K562 (cell line): ENCODE results near the gene AFG1L. TPM values are rescaled to one million over a fixed set of nuclear protein-coding genes. Genes with fewer than 3 reads are reported as not detected.

Experiments
- BCL6 ChIP-seq: fragments of 250-450 bp; sonication (Bioruptor Pico); IDR thresholded peaks from 2 replicates; pipeline ENCODE4 v1.4.0; 2020
- CBFB ChIP-seq: sonication (generic); formaldehyde crosslinking; IDR thresholded peaks from 2 replicates; pipeline ENCODE4 v1.4.0; 2020; ENCODE audit warnings: mild to moderate bottlenecking, missing genetic modification reagents
- CHD2 ChIP-seq: IDR thresholded peaks from 2 replicates; pipeline ENCODE4 v1.6.1; 2011; ENCODE audit warnings: low read depth, low read length
- CREM ChIP-seq: IDR thresholded peaks from 2 replicates; pipeline ENCODE4 v1.6.1; 2014; ENCODE audit warnings: antibody characterized with exemption, low read depth
- DPF2 ChIP-seq: fragments of 450-650 bp; IDR thresholded peaks from 2 replicates; pipeline ENCODE4 v1.6.1; 2016
- HIVEP1 ChIP-seq: fragments of 250-450 bp; sonication (Bioruptor Pico); IDR thresholded peaks from 2 replicates; pipeline ENCODE4 v1.4.0; 2020; ENCODE audit warnings: mild to moderate bottlenecking
- JUN ChIP-seq, 2 experiments: sonication (generic) in 1 of 2; formaldehyde crosslinking in 1 of 2; IDR thresholded peaks; 2 replicates each; pipeline versions ENCODE4 v1.6.1 to v1.8.0; 2012 to 2022; ENCODE audit warnings: borderline replicate concordance in 2 of 2, mild to moderate bottlenecking in 2 of 2, improper control_type of control experiment in 1 of 2, low read depth in 1 of 2, low read length in 1 of 2, missing genetic modification reagents in 1 of 2
- KLF13 ChIP-seq: fragments of 450-650 bp; IDR thresholded peaks from 2 replicates; pipeline ENCODE4 v1.6.1; 2016; ENCODE audit warnings: missing genetic modification characterization, low read depth, mild to moderate bottlenecking, missing compliant biosample characterization, moderate library complexity, borderline replicate concordance
- LARP7 ChIP-seq: fragments of 450-650 bp; IDR thresholded peaks from 2 replicates; pipeline ENCODE4 v1.6.1; 2016
- NFYB ChIP-seq: IDR thresholded peaks from 2 replicates; pipeline ENCODE4 v1.6.1; 2011; ENCODE audit warnings: mild to moderate bottlenecking, moderate library complexity; ENCODE audit not compliant: insufficient read length; ENCODE audit errors: extremely low read depth
- NUFIP1 ChIP-seq: fragments of 450-650 bp; IDR thresholded peaks from 2 replicates; pipeline ENCODE4 v1.6.1; 2018; ENCODE audit not compliant: partially characterized antibody
- PBX2 ChIP-seq, 2 experiments: IDR thresholded peaks in 1 of 2; conservative IDR thresholded peaks in 1 of 2; 2 replicates each; pipeline ENCODE4 v1.6.1; 2016; ENCODE audit warnings: low read depth in 2 of 2, mild to moderate bottlenecking in 1 of 2, missing compliant biosample characterization in 1 of 2, missing genetic modification characterization in 1 of 2, moderate library complexity in 1 of 2
- PTRF ChIP-seq: fragments of 450-650 bp; IDR thresholded peaks from 2 replicates; pipeline ENCODE4 v1.6.1; 2016; ENCODE audit warnings: mild to moderate bottlenecking, missing genetic modification characterization, missing compliant biosample characterization
- RB1 ChIP-seq: fragments of 450-650 bp; IDR thresholded peaks from 2 replicates; pipeline ENCODE4 v1.6.1; 2017; ENCODE audit warnings: low read depth, mild to moderate bottlenecking
- RFX5 ChIP-seq: IDR thresholded peaks from 2 replicates; pipeline ENCODE4 v1.6.1; 2011; ENCODE audit warnings: low read depth, mild to moderate bottlenecking, improper control_type of control experiment, low read length
- SAFB ChIP-seq: fragments of 200-400 bp; formaldehyde crosslinking; IDR thresholded peaks from 2 replicates; pipeline ENCODE4 v1.6.1; 2017; ENCODE audit warnings: low read depth, low read length, borderline replicate concordance
- SFPQ ChIP-seq: fragments of 200-400 bp; formaldehyde crosslinking; IDR thresholded peaks from 2 replicates; pipeline ENCODE4 v1.6.1; 2017; ENCODE audit warnings: mild to moderate bottlenecking, low read depth, low read length, moderate library complexity
- SMARCA5 ChIP-seq: fragments of 450-650 bp; IDR thresholded peaks from 2 replicates; pipeline ENCODE4 v1.6.1; 2016
- SNIP1 ChIP-seq: fragments of 450-650 bp; IDR thresholded peaks from 2 replicates; pipeline ENCODE4 v1.7.1; 2017; ENCODE audit warnings: low read depth, mild to moderate bottlenecking
- SP1 ChIP-seq: sonication (generic); formaldehyde crosslinking; IDR thresholded peaks from 2 replicates; pipeline ENCODE4 v1.8.1; 2022; ENCODE audit warnings: mild to moderate bottlenecking, missing genetic modification reagents
- STAG1 ChIP-seq: sonication (generic); formaldehyde crosslinking; IDR thresholded peaks from 2 replicates; pipeline ENCODE4 v1.5.0; 2020; ENCODE audit warnings: missing genetic modification reagents, borderline replicate concordance
- TAL1 ChIP-seq: fragments of 450-650 bp; IDR thresholded peaks from 2 replicates; pipeline ENCODE4 v1.6.1; 2016; ENCODE audit warnings: mild to moderate bottlenecking
- TRIM28 ChIP-seq: fragments of 450-650 bp; IDR thresholded peaks from 2 replicates; pipeline ENCODE4 v1.6.1; 2017
- ZFP1 ChIP-seq: fragments of 450-650 bp; formaldehyde crosslinking; IDR thresholded peaks from 2 replicates; pipeline ENCODE4 v1.4.0; 2020; ENCODE audit warnings: mild to moderate bottlenecking, mixed read lengths
- ZKSCAN8 ChIP-seq: fragments of 200-800 bp; sonication (Bioruptor generic); IDR thresholded peaks from 2 replicates; pipeline ENCODE4 v1.6.1; 2016; ENCODE audit warnings: missing genetic modification characterization, missing compliant biosample characterization
- polyA plus RNA-seq, 8 experiments: library from polyadenylated mRNA; depleted of rRNA in 4 of 8; stranded (reverse) in 5 of 8; unstranded in 3 of 8; fragments of >200 nt; fragmentation: Nextera tagmentation in 2 of 8; fragmentation: Illumina TruSeq in 1 of 8; extraction: Ambion mirVana in 2 of 8; extraction: Trizol in 1 of 8; gene quantifications; 2 replicates each; pipeline versions ENCODE4 v1.2.1 to v1.2.3, GENCODE V29; 2011 to 2014; ENCODE audit warnings: inconsistent platforms in 1 of 8, missing spikeins in 1 of 8
- total RNA-seq, 7 experiments: library from RNA; depleted of rRNA in 6 of 7; stranded (reverse); fragments of >200 nt in 6 of 7; fragmentation: Illumina TruSeq in 2 of 7; extraction: Trizol in 2 of 7; gene quantifications; 2 replicates each; pipeline versions ENCODE4 v1.2.1 to v1.2.3, GENCODE V29; 2011 to 2021; ENCODE audit warnings: low replicate concordance in 1 of 7
- TF ChIP-seq, protein P1 (sequence below): fragments of 450-650 bp; formaldehyde crosslinking; IDR thresholded peaks from 2 replicates; pipeline ENCODE4 v1.4.0; 2022; ENCODE audit warnings: missing genetic modification characterization

AFG1L gene
- total and polyA plus RNA-seq, 9 of the 15 experiments (the other 6 are each of a cell fraction or from before 2014, with no cell fraction given): 2.2 to 15.5 (median 5.8) TPM

DNA sequence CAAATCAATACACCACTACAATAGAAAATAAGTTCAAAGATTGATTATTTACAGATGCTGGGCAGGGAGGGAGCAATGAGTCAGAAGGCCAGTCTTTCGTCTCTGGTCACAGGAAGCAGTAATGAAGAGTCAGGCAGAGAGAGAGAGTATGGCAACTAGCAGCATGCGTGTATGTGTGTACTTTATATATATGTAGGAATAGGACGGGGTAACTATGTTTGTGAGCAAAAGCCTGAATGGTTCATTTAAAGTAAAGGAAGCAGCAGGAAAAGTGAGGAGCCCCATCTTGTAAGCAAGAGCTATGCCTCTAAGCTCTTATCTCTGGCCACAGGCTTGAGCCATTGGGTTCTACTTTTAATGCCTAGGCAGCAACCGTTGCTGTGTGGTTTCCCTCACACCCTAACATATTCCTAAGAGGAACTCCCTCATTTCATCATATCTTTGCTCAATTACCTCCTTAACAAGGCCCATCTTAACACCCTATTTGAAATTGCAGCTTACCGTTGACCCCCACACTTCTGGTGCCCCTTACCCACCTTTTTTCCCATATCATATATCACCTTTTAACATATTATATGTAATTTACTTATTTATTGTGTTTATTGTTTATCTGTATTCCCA lies 66.6 kb downstream of the AFG1L start (continued):
- TF ChIP-seq PBX2 (CRISPR knock-in tag; IDR thresholded peaks at IDR 0.05; ENCODE audit: low read depth) (no peak), PBX2 (tag; conservative IDR thresholded peaks at IDR 0.05; ENCODE audit: low read depth) (no peak), RB1 (no peak), DPF2 (peak; percentile 86), LARP7 (no peak), NUFIP1 (no peak), ZKSCAN8 (CRISPR knock-in tag) (peak; percentile 56; the same call in 1 of the 2 replicates), TAL1 (peak; percentile 73), HIVEP1 (CRISPR knock-in tag) (peak; percentile 64; the same call in 1 of the 2 replicates), NFYB (no peak), SNIP1 (no peak), SFPQ (no peak), TRIM28 (no peak), ZFP1 (no peak), CHD2 (no peak), PTRF (tag) (no peak), SMARCA5 (no peak), KLF13 (no peak), BCL6 (CRISPR knock-in tag) (peak; percentile 33; the same call in 1 of the 2 replicates), STAG1 (CRISPR knock-in tag) (no peak), CREM (peak; percentile 29; the same call in 1 of the 2 replicates), SP1 (CRISPR knock-in tag) (0 out of 2 replicates have a peak, but pooled peaks have one; percentile 31), CBFB (CRISPR knock-in tag) (no peak), SAFB (no peak), JUN (IDR thresholded peaks at IDR 0.05; ENCODE audit: borderline replicate concordance, low read depth, low read length) (no peak), JUN (CRISPR knock-in tag; IDR thresholded peaks at IDR 0.05; ENCODE audit: borderline replicate concordance) (no peak), RFX5 (no peak)
- TF ChIP-seq, protein P1, sequence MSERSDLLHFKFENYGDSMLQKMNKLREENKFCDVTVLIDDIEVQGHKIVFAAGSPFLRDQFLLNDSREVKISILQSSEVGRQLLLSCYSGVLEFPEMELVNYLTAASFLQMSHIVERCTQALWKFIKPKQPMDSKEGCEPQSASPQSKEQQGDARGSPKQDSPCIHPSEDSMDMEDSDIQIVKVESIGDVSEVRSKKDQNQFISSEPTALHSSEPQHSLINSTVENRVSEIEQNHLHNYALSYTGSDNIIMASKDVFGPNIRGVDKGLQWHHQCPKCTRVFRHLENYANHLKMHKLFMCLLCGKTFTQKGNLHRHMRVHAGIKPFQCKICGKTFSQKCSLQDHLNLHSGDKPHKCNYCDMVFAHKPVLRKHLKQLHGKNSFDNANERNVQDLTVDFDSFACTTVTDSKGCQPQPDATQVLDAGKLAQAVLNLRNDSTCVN: no peak
